Spleen (tissue), 7 donors: ENCODE results near the gene RORC.

Experiments
- CTCF ChIP-seq, 11 experiments: fragments of 200-600 bp in 7 of 11; fragments of 450-650 bp in 4 of 11; sonication (generic) in 4 of 11; IDR thresholded peaks in 8 of 11; conservative IDR thresholded peaks in 3 of 11; 1 replicate in 7 of 11; 2 replicates in 4 of 11; pipeline versions ENCODE4 v1.4.0 to v1.8.0; 2016 to 2021; ENCODE audit warnings: antibody characterized with exemption in 11 of 11, inconsistent platforms in 4 of 11, mild to moderate bottlenecking in 1 of 11
- POLR2A ChIP-seq, 3 donors: fragments of 450-650 bp; IDR thresholded peaks; one replicate each; pipeline ENCODE4 v1.5.1; 2017; ENCODE audit warnings: antibody characterized with exemption in 3 of 3, mild to moderate bottlenecking in 1 of 3
- donor health status: DM: no; HTN: no; CAD: no; lungs with moderate emphysema.
- donor health status: DM: no; HTN: no; CAD: no.
- donor health status: DM: no; HTN: no; CAD: no.

GRCh38 chr1:151828921-151829320 lies 2.7 kb downstream of the RORC start:
- TF ChIP-seq CTCF (IDR thresholded peaks at IDR 0.05 in 8 of 11, conservative IDR thresholded peaks at IDR 0.05 in 3 of 11) (no peak), POLR2A (IDR thresholded peaks at IDR 0.05) (no peak)
